Measurements from ENCODE around the gene PSORS1C1. TPM values are rescaled to one million over a fixed set of nuclear protein-coding genes. Genes with fewer than 3 reads are reported as not detected.

The PSORS1C1 gene
- total and polyA plus RNA-seq, 2 of the 4 experiments (the other 2 are of a cell fraction): 0.36 to 1.1 TPM

- ChIA-PET CTCF (no interaction called here), POLR2A (ENCODE audit: unreplicated experiment) (no interaction called here)
- H2BK15ac ChIP-seq (ENCODE audit: low read depth, low read length): no peak overlapping the region
- WGBS, 2 experiments (ENCODE audit: extremely low coverage in 2 of 2, insufficient read length in 1 of 2): no CpG with 5 or more reads among the region's 5 CpGs
- no peak overlapping the region for H4K5ac ChIP-seq (ENCODE audit: low read depth, low read length)
- no peak overlapping the region for H2AK9ac ChIP-seq (replicated peaks; ENCODE audit: low read depth, low read length, poor library complexity)
- intact Hi-C loops (cut with micrococcal nuclease) (no loop called here), dilution Hi-C loops (cut with HindIII; ENCODE audit: low sequenced_read_pairs, unreplicated experiment) (no loop called here), in situ Hi-C loops (cut with MboI; ENCODE audit: low sequenced_read_pairs) (no loop called here)
- H3K4ac ChIP-seq (ENCODE audit: low read depth, low read length): no peak overlapping the region
- H4K20me1 ChIP-seq (ENCODE audit: insufficient read depth, low read length): no peaks in the 10 kb centered on the region
- H3K4me3 ChIP-seq (ENCODE audit: insufficient read depth, low read depth, low read length): no peak overlapping the region
- H3K9ac ChIP-seq (ENCODE audit: low read depth, low read length): no peak overlapping the region
- no peak overlapping the region for H4K91ac ChIP-seq (ENCODE audit: insufficient read depth, low read depth, low read length)
- no TSS peak for BruUV-seq (replicated peaks)
- no peak overlapping the region for H2AK5ac ChIP-seq (ENCODE audit: low read depth, low read length)
- H3K56ac ChIP-seq (ENCODE audit: extremely low read depth, insufficient read depth, low read length): no peak overlapping the region
- H3K23ac ChIP-seq (ENCODE audit: low read depth, low read length): no peak overlapping the region
- no peaks in the 10 kb centered on the region for H3K27me3 ChIP-seq (ENCODE audit: control insufficient read depth, insufficient read depth, low read length)
- H3K36me3 ChIP-seq (ENCODE audit: control insufficient read depth, insufficient read depth, low read length): no peaks in the 10 kb centered on the region
- H4K8ac ChIP-seq (ENCODE audit: low read depth in 2 of 2, low read length in 2 of 2): no peak overlapping the region
- no peak overlapping the region for H2BK20ac ChIP-seq (ENCODE audit: low read depth, low read length)
- TF ChIP-seq SMC3 (IDR thresholded peaks at IDR 0.05; ENCODE audit: low read depth, low read length): no peak
- no peak for TF ChIP-seq CHD1 (IDR thresholded peaks at IDR 0.05; ENCODE audit: low read depth, low read length)
- TF ChIP-seq MXI1 (IDR thresholded peaks at IDR 0.05; ENCODE audit: borderline replicate concordance, low read depth, low read length): no peak
- TF ChIP-seq BHLHE40 (IDR thresholded peaks at IDR 0.05; ENCODE audit: low read depth, low read length): no peak
- no peak for TF ChIP-seq NFE2L2 (IDR thresholded peaks at IDR 0.05; ENCODE audit: low read depth, low read length)
- no peak for TF ChIP-seq RAD21 (IDR thresholded peaks at IDR 0.05; ENCODE audit: low read length)
- TF ChIP-seq POLR2A (IDR thresholded peaks at IDR 0.05; ENCODE audit: low read depth, low read length): no peak
- TF ChIP-seq MAZ (IDR thresholded peaks at IDR 0.05; ENCODE audit: borderline replicate concordance, low read depth, low read length): no peak
- TF ChIP-seq CEBPB (IDR thresholded peaks at IDR 0.05; ENCODE audit: low read depth, low read length): no peak
- no peak for TF ChIP-seq RCOR1 (IDR thresholded peaks at IDR 0.05; ENCODE audit: insufficient replicate concordance, low read length)
- TF ChIP-seq FOS (IDR thresholded peaks at IDR 0.05; ENCODE audit: low read depth, low read length): no peak
- ATAC-seq (ENCODE audit: low read depth) (no peak), DNase-seq (no peak)
- peaks cover 8% of the 10 kb centered on the region for H3K4me1 ChIP-seq (ENCODE audit: control insufficient read depth, insufficient read depth, low read length)
- no peak overlapping the region for H2BK5ac ChIP-seq (ENCODE audit: low read depth, low read length, poor library complexity, severe bottlenecking)
- no peaks in the 10 kb centered on the region for H3K79me1 ChIP-seq (ENCODE audit: low read depth in 1 of 2, low read length in 2 of 2)
- H3K9me1 ChIP-seq (ENCODE audit: insufficient read depth, low read length): peaks cover 14% of the 10 kb centered on the region; the same call in 1 of the 2 replicates
- no peak overlapping the region for H2BK120ac ChIP-seq (ENCODE audit: low read depth, low read length)
- H3K9me3 ChIP-seq (ENCODE audit: control insufficient read depth, insufficient read depth, low read length): no peaks in the 10 kb centered on the region
- no peak overlapping the region for H3K14ac ChIP-seq (replicated peaks; ENCODE audit: low read depth, low read length)
- no peak overlapping the region for H3K4me2 ChIP-seq (ENCODE audit: low read depth, low read length)
- H2AFZ ChIP-seq (replicated peaks; ENCODE audit: low read length, poor library complexity): no peak overlapping the region
- no peak overlapping the region for H3K27ac ChIP-seq (ENCODE audit: insufficient read depth, low read length)
- H3K18ac ChIP-seq (ENCODE audit: low read depth, low read length): no peak overlapping the region
These were observed 59.8 kb downstream of the PSORS1C1 start for GRCh38 chr6:31174378-31174777.
